COLO668 (cell line): ENCODE data around the gene AMACR.
A peak's percentile ranks its signal among the peaks of the same experiment; 100 is the strongest.
"Not testable (repeated sequence)": the region's sequence is repeated elsewhere in the genome, so short reads cannot be mapped to it uniquely, and the experiment has no call there.

ENCODE experiments used
- DNase-seq: peaks from one replicate; lab custom pipeline; 2025; ENCODE audit not compliant: unreplicated experiment; lab: John Stamatoyannopoulos, UW

Gene AMACR

GRCh38 chr5:33969572-33970452 is 38.0 kb downstream of the AMACR start:
- DNase-seq = no peak

GRCh38 chr5:33968211-33969005 is 39.4 kb downstream of the AMACR start:
- no peak for DNase-seq

- no peak for DNase-seq
These were observed 41.0 kb downstream of the AMACR start for GRCh38 chr5:33966805-33967204.

- no peak for DNase-seq
These were observed 43.6 kb downstream of the AMACR start for GRCh38 chr5:33964132-33964700.

- DNase-seq = no peak
These were observed 49.7 kb downstream of the AMACR start for GRCh38 chr5:33958176-33958575.

- DNase-seq = no peak
These were observed 50.2 kb downstream of the AMACR start for GRCh38 chr5:33957577-33958150.

GRCh38 chr5:33952175-33952574 is 55.7 kb downstream of the AMACR start:
- DNase-seq = not testable (repeated sequence)

GRCh38 chr5:33944543-33945132 is 63.2 kb downstream of the AMACR start:
- DNase-seq = peak; percentile 28

GRCh38 chr5:33941090-33941489 is 66.8 kb downstream of the AMACR start:
- DNase-seq = peak; percentile 48

GRCh38 chr5:33939556-33940262 is 68.1 kb downstream of the AMACR start:
- DNase-seq = no peak

- DNase-seq = no peak
These were observed 69.0 kb downstream of the AMACR start for GRCh38 chr5:33938881-33939280.

GRCh38 chr5:33938507-33938796 is 69.4 kb downstream of the AMACR start:
- DNase-seq = no peak

- no peak for DNase-seq
These were observed 69.9 kb downstream of the AMACR start for GRCh38 chr5:33937707-33938506.

GRCh38 chr5:33937017-33937706 is 70.7 kb downstream of the AMACR start:
- DNase-seq = no peak

GRCh38 chr5:33936381-33937016 is 71.4 kb downstream of the AMACR start, which contains the start of gene RXFP3:
TSS of gene RXFP3 (plus strand) at chr5:33936386. CDS start at chr5:33936741, 355 bp downstream.
- peak; percentile 58 for DNase-seq
